Measurements from ENCODE around the gene GPRIN1. TPM values are rescaled to one million over a fixed set of nuclear protein-coding genes. Genes with fewer than 3 reads are reported as not detected.

GPRIN1 gene
- total RNA-seq, 1 donor from 2014 or later: 3.0 TPM

DNA sequence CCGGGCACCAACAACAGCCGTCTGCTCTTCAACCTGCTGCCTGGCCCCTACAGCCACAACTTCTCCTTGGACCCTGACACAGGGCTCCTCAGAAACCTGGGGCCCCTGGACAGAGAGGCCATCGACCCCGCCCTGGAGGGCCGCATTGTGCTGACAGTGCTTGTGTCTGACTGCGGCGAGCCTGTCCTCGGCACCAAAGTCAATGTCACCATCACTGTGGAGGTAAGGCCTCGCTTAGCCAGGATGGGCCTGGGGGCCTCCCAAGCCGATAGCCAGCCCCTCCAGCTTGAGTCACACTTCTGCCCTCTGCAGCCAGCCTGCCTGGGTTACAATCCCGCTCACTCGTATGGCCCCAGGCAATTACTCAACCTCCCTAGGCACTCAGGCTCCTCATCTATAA, 28.6 kb downstream of the GPRIN1 start:
- H3K27ac Mint-ChIP-seq: no peak overlapping the region
- H3K4me1 Mint-ChIP-seq (ENCODE audit: low read depth): no peaks in the 10 kb centered on the region
- H3K4me3 Mint-ChIP-seq (ENCODE audit: low read depth): no peak overlapping the region
- no peaks in the 10 kb centered on the region for H3K27me3 Mint-ChIP-seq (ENCODE audit: low read depth)
- peaks cover 7% of the 10 kb centered on the region for H3K9me3 Mint-ChIP-seq
- intact Hi-C loops (cut with micrococcal nuclease): no loop called here
- H3K36me3 Mint-ChIP-seq (ENCODE audit: low read depth): no peaks in the 10 kb centered on the region
- no peak for DNase-seq (ENCODE audit: low spot score)

DNA sequence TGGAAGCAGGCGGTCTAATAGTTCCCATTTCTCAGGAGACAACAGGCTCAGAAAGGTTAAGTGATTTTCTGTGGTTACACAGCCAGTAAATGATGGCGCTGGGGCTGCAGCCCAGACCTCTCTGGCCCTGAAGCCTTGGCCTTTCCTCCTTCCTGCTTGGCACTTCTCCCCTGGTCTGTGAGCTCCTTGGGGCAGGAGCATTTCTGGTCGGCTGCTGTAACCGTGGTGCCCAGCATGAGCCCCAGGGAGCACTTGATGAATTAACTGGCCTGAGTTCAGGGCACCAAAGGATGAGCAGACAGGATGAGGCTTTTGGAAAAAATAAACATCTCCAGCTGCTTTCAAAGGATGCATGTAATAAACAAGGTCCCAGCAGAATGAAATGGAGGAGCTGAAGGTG, 30.6 kb downstream of the GPRIN1 start:
- no peaks in the 10 kb centered on the region for H3K9me3 Mint-ChIP-seq
- DNase-seq (ENCODE audit: low spot score): no peak
- H3K4me3 Mint-ChIP-seq (ENCODE audit: low read depth): no peak overlapping the region
- intact Hi-C loops (cut with micrococcal nuclease): loop anchor here (10.0 kb wide), 1 partner anchor 45 kb away; no protein-coding TSS in a partner anchor
- H3K27me3 Mint-ChIP-seq (ENCODE audit: low read depth): no peaks in the 10 kb centered on the region
- H3K4me1 Mint-ChIP-seq (ENCODE audit: low read depth): no peaks in the 10 kb centered on the region
- no peak overlapping the region for H3K27ac Mint-ChIP-seq
- H3K36me3 Mint-ChIP-seq (ENCODE audit: low read depth): no peaks in the 10 kb centered on the region

DNA sequence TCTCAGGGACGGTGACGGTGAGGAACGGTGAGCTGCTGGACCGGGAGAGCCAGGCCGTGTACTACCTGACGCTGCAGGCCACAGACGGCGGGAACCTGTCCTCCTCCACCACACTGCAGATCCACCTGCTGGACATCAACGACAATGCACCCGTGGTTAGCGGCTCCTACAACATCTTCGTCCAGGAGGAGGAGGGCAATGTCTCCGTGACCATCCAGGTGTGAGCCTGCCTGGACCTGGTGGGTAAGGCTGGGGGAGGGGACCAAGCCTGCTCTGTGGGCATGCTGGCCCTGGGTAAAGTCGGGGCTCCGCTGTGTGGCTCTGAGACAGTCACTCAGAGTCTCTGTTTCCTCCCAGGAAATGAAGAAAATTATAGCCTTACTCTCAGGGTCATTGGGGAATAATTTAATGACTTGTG, 31.6 kb downstream of the GPRIN1 start:
- Mint-ChIP-seq H3K27ac (no peak overlapping the region), H3K4me1 (ENCODE audit: low read depth) (no peaks in the 10 kb centered on the region), H3K36me3 (ENCODE audit: low read depth) (no peaks in the 10 kb centered on the region), H3K9me3 (no peaks in the 10 kb centered on the region), H3K27me3 (ENCODE audit: low read depth) (no peaks in the 10 kb centered on the region), H3K4me3 (ENCODE audit: low read depth) (no peak overlapping the region)
- intact Hi-C loops (cut with micrococcal nuclease): loop anchor here (10.0 kb wide), 1 partner anchor 46 kb away; no protein-coding TSS in a partner anchor
- peak; percentile 29 for DNase-seq (ENCODE audit: low spot score)

DNA sequence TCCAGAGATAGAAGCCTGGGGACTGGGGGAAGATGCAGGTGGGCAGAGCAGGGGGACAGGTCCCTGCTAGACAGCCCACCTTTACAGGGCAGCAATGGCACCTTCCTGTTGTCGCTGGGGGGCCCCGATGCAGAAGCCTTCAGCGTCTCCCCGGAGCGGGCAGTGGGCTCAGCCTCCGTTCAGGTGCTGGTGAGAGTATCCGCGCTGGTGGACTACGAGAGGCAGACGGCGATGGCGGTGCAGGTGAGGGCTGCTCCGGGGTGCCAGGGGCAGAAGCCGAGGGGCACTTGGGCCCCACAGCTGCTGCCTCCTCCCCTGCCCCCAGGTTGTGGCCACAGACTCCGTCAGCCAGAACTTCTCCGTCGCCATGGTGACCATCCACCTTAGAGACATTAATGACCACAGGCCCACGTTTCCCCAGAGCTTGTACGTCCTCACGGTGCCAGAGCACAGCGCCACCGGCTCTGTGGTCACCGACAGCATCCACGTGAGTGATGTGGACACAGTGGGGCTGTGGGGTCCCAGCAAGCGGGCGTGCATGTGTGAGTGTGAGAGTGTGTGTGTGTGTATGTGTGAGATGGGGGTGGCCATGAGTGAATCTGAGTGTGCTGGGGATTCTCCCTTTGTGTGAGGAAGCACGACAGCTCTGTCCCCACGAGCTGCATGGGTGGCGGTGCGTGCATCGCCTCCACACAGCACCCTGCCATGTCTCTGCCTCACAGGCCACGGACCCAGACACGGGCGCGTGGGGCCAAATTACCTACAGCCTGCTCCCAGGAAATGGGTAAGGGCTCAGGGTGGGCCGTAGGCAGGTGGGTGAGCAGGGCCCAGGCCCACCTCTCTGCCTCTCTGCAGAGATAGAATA, 32.4 kb downstream of the GPRIN1 start:
- H3K4me1 Mint-ChIP-seq (ENCODE audit: low read depth): no peaks in the 10 kb centered on the region
- H3K27ac Mint-ChIP-seq: no peak overlapping the region
- H3K27me3 Mint-ChIP-seq (ENCODE audit: low read depth): peaks cover 2% of the 10 kb centered on the region
- intact Hi-C loops (cut with micrococcal nuclease): loop anchor here (10.0 kb wide), 1 partner anchor 47 kb away; no protein-coding TSS in a partner anchor
- no peaks in the 10 kb centered on the region for H3K9me3 Mint-ChIP-seq
- no peak overlapping the region for H3K4me3 Mint-ChIP-seq (ENCODE audit: low read depth)
- no peaks in the 10 kb centered on the region for H3K36me3 Mint-ChIP-seq (ENCODE audit: low read depth)
- DNase-seq (ENCODE audit: low spot score): no peak

DNA sequence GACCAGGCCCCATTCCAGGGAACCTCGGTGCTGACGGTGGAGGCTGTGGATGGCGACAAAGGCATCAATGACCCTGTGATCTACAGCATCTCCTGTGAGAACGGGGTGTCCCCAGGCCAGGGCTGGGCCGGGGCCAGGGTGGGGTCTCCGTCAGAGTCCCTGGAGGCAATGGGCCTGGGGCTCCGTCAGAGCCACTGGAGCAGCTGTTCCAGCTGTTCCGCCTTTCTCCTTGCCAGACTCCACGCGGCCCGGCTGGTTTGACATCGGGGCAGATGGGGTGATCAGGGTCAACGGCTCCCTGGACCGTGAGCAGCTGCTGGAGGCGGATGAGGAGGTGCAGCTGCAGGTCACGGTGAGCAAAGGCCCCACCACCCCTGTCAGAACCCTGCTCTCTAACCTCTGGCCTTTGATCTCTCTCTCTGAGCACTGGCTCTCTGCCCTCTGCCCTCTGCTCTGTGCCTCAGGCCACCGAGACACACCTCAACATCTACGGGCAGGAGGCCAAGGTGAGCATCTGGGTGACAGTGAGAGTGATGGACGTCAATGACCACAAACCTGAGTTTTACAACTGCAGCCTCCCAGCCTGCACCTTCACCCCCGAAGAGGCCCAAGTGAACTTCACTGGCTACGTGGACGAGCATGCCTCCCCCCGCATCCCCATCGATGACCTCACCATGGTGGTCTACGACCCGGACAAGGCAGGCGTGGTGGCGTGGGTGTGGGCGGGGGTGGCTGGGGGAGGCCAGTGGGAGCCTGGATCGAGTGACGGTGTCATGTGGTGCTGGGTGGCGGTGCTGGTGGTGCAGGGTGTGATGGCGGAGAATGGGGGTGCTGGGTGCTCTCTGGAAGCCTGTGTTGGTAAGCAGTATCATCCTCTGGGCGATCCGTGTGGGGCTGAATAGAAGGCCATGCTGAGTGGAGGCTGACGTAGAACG, 34.2 kb downstream of the GPRIN1 start:
- H3K4me1 Mint-ChIP-seq (ENCODE audit: low read depth): no peaks in the 10 kb centered on the region

DNA sequence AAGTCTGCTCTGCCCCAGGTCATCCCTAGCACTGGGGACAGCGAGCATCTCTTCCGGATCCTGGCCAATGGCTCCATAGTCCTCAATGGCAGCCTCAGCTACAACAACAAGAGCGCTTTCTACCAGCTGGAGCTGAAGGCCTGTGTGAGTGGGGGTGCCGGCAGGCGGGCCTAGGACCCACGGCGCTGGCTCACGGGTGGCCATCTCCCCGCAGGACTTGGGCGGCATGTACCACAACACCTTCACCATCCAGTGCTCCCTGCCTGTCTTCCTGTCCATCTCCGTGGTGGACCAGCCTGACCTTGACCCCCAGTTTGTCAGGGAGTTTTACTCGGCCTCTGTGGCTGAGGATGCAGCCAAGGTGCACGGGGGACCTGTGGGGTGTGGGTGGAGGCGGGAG, 34.9 kb downstream of the GPRIN1 start:
- Mint-ChIP-seq H3K36me3 (ENCODE audit: low read depth) (no peaks in the 10 kb centered on the region), H3K27me3 (ENCODE audit: low read depth) (peaks cover 5% of the 10 kb centered on the region), H3K27ac (no peak overlapping the region), H3K4me1 (ENCODE audit: low read depth) (no peaks in the 10 kb centered on the region), H3K4me3 (ENCODE audit: low read depth) (no peak overlapping the region), H3K9me3 (no peaks in the 10 kb centered on the region)
- DNase-seq (ENCODE audit: low spot score): no peak
- intact Hi-C loops (cut with micrococcal nuclease): loop anchor here (2.0 to 10.0 kb wide), 2 partner anchors 22 to 50 kb away; no protein-coding TSS in a partner anchor

More for the DNA sequence above, 34.2 kb downstream of the GPRIN1 start:
- Mint-ChIP-seq H3K9me3 (no peaks in the 10 kb centered on the region), H3K4me3 (ENCODE audit: low read depth) (no peak overlapping the region), H3K36me3 (ENCODE audit: low read depth) (no peaks in the 10 kb centered on the region), H3K27me3 (ENCODE audit: low read depth) (peaks cover 5% of the 10 kb centered on the region), H3K27ac (no peak overlapping the region)
- no peak for DNase-seq (ENCODE audit: low spot score)
- intact Hi-C loops (cut with micrococcal nuclease): loop anchor here (2.0 to 10.0 kb wide), 2 partner anchors 21 to 49 kb away; no protein-coding TSS in a partner anchor

DNA sequence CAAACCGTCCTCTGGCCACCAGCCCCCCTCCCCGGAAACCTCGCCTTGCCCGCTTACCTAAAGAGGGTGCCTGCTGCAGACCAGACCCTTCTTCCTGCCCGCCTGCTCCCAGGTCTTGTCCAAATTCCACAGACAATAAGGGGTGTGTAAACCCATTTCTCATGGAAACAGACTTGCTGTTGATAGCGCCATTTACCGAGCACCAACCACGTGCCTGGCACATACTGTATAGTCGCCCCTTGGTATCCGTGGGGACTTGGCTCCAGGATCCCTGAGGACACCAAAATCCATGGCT, 35.7 kb downstream of the GPRIN1 start:
- Mint-ChIP-seq H3K27ac (no peak overlapping the region), H3K27me3 (ENCODE audit: low read depth) (peaks cover 5% of the 10 kb centered on the region), H3K4me1 (ENCODE audit: low read depth) (no peaks in the 10 kb centered on the region), H3K36me3 (ENCODE audit: low read depth) (no peaks in the 10 kb centered on the region), H3K9me3 (no peaks in the 10 kb centered on the region), H3K4me3 (ENCODE audit: low read depth) (no peak overlapping the region)
- intact Hi-C loops (cut with micrococcal nuclease): loop anchor here (1.0 to 10.0 kb wide), 3 partner anchors 23 to 158 kb away; partner anchors contain the start of gene CLTB
- no peak for DNase-seq (ENCODE audit: low spot score)

DNA sequence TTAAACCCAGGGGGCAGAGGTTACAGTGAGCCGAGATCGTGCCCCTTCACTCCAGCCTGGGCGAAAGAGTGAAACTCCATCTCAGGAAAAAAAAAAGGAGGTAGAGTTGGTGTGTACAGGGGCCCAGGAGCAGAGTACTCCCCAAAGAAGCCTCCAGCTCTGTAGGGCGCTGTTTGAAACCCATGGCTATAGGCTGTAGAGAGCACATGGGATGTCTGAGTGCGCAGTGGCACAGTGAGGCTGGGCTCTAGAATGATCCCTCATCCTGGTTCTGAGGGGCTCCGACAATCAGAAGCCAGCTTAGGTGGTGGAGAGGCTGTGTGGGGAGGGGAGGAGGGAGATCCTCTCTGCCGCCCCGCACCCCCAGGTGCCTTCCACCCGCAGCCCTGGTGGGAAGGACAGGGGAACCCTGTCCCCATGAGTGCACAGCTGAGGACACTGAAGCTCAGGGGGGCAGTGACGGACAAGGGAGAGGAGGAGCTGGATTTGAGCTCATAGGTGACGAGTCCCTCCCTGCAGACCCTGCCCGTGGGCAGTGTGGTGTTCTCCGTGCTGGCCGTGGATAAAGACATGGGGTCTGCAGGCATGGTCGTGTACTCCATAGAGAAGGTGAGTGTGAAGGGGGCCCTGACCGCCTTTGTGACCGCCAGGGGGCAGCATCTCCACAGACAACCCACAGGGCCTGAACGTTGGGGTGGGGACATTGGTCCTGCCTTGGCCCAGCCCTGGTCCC, 36.2 kb downstream of the GPRIN1 start:
- H3K9me3 Mint-ChIP-seq: no peaks in the 10 kb centered on the region
- no peak overlapping the region for H3K4me3 Mint-ChIP-seq (ENCODE audit: low read depth)
- no peak overlapping the region for H3K27ac Mint-ChIP-seq
- H3K27me3 Mint-ChIP-seq (ENCODE audit: low read depth): peaks cover 5% of the 10 kb centered on the region
- no peaks in the 10 kb centered on the region for H3K36me3 Mint-ChIP-seq (ENCODE audit: low read depth)
- peak; percentile 57 for DNase-seq (ENCODE audit: low spot score)
- intact Hi-C loops (cut with micrococcal nuclease): loop anchor here (1.0 to 10.0 kb wide), 3 partner anchors 23 to 157 kb away; partner anchors contain the start of gene CLTB
- no peaks in the 10 kb centered on the region for H3K4me1 Mint-ChIP-seq (ENCODE audit: low read depth)

DNA sequence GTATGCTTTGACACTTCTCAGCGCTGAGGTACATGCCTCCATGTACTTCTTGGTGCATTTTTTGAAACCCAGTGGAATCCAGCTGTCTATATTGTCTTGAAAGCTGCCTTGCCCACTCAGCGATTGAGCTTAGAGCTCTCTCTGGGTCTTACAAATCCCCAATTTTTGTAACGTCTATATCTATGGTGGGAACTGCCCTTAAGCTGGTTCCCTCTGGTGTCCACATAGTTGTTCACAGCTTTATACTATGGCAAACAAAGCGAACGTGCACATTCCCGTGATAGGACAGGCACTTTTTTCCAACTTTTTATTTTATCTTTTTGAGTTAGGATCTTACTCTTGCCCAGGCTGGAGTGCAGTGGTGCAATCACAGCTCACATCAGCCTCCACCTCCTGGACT, 39.9 kb downstream of the GPRIN1 start:
- Mint-ChIP-seq H3K27ac (no peak overlapping the region), H3K27me3 (ENCODE audit: low read depth) (peaks cover 7% of the 10 kb centered on the region), H3K9me3 (no peaks in the 10 kb centered on the region), H3K4me1 (ENCODE audit: low read depth) (no peaks in the 10 kb centered on the region), H3K36me3 (ENCODE audit: low read depth) (no peaks in the 10 kb centered on the region), H3K4me3 (ENCODE audit: low read depth) (no peak overlapping the region)
- intact Hi-C loops (cut with micrococcal nuclease): loop anchor here (10.0 kb wide), 1 partner anchor 55 kb away; no protein-coding TSS in a partner anchor
- no peak for DNase-seq (ENCODE audit: low spot score)

DNA sequence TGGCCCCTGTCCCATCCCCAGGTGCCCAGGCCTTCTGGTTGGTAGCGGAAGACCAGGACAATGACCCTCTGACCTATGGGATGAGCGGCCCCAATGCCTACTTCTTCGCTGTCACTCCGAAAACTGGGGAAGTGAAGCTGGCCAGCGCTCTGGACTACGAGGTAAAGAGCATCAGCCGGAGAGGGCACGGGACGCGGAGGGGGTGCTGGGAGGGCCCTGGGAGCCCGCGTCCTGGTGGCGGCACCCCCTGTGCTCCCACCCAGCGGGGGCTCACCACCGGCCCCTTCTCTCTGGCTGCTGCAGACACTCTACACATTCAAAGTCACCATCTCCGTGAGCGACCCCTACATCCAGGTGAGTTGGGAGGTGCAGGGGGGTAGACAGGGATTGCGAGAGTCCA, 41.3 kb downstream of the GPRIN1 start:
- H3K4me1 Mint-ChIP-seq (ENCODE audit: low read depth): no peaks in the 10 kb centered on the region
- intact Hi-C loops (cut with micrococcal nuclease): no loop called here
- no peak for DNase-seq (ENCODE audit: low spot score)
- H3K9me3 Mint-ChIP-seq: no peaks in the 10 kb centered on the region
- H3K27ac Mint-ChIP-seq: no peak overlapping the region
- peaks cover 7% of the 10 kb centered on the region for H3K27me3 Mint-ChIP-seq (ENCODE audit: low read depth)
- H3K36me3 Mint-ChIP-seq (ENCODE audit: low read depth): no peaks in the 10 kb centered on the region
- no peak overlapping the region for H3K4me3 Mint-ChIP-seq (ENCODE audit: low read depth)

DNA sequence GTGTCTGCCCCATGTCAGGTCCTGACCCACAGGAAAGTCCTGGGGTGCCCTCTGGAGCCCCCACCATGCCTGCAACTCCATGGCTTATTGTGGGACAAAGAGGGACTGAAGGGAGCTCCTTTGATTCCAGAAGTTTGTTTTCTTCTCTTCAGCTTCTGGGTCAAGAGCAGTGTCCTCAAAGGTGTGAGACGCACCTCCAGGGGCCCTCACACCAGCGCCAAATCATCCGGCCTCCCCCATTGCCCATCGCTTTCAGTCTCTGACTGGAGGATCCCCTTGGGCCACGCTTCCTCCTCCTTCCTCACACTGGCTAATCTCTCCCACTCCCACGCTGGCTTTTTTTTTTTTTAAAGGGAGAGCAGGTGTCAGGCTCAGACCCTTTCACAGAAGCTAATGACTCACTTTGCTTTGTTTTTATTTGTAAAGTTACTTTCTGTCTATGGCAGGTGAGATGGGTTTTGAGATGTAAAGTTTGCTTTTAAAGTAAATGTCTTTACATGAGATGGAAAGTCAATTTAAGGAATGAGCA, 44.1 kb downstream of the GPRIN1 start:
- peaks cover 1% of the 10 kb centered on the region for H3K4me1 Mint-ChIP-seq (ENCODE audit: low read depth)
- no peaks in the 10 kb centered on the region for H3K9me3 Mint-ChIP-seq
- intact Hi-C loops (cut with micrococcal nuclease): no loop called here
- peaks cover 7% of the 10 kb centered on the region for H3K27me3 Mint-ChIP-seq (ENCODE audit: low read depth)
- no peak overlapping the region for H3K27ac Mint-ChIP-seq
- H3K4me3 Mint-ChIP-seq (ENCODE audit: low read depth): no peak overlapping the region
- no peak for DNase-seq (ENCODE audit: low spot score)
- H3K36me3 Mint-ChIP-seq (ENCODE audit: low read depth): no peaks in the 10 kb centered on the region

DNA sequence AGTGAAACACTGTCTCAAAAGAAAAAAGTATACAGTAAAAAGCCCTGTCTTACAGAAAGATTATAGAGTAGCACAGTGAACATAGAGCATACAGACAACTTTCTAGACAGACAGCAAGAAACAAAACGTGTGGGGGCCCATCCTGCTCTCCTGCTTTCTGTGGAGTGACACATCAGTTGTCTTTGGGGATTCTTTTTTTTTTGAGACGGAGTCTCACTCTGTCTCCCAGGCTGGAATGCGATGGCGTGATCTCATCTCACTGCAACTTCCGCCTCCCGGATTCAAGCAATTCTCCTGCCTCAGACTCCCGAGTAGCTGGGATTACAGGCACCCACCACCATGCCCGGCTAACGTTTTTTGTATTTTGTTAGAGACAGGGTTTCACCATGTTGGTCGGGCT, 46.0 kb downstream of the GPRIN1 start:
- no peaks in the 10 kb centered on the region for H3K9me3 Mint-ChIP-seq
- intact Hi-C loops (cut with micrococcal nuclease): no loop called here
- DNase-seq (ENCODE audit: low spot score): no peak
- H3K27ac Mint-ChIP-seq: no peak overlapping the region
- peaks cover 9% of the 10 kb centered on the region for H3K27me3 Mint-ChIP-seq (ENCODE audit: low read depth)
- peaks cover 6% of the 10 kb centered on the region for H3K4me1 Mint-ChIP-seq (ENCODE audit: low read depth)
- no peak overlapping the region for H3K4me3 Mint-ChIP-seq (ENCODE audit: low read depth)
- no peaks in the 10 kb centered on the region for H3K36me3 Mint-ChIP-seq (ENCODE audit: low read depth)
